CD4-positive, alpha-beta T cell treated with Interferon alpha-2 for 1 hour (primary cell): ENCODE results near the gene THEMIS.
"Not testable (repeated sequence)": the region's sequence is repeated elsewhere in the genome, so short reads cannot be mapped to it uniquely, and the experiment has no call there.

Experiments
- DNase-seq, 2 donors: peaks; one replicate each; pipeline ENCODE4 v3.0.0-alpha.2; 2020 to 2022

Gene THEMIS

GRCh38 chr6:127706216-127706615, 194.6 kb downstream of the THEMIS start:
- DNase-seq, result no peak

- DNase-seq, result no peak
These were observed 205.8 kb downstream of the THEMIS start for GRCh38 chr6:127695108-127695507.

DNA sequence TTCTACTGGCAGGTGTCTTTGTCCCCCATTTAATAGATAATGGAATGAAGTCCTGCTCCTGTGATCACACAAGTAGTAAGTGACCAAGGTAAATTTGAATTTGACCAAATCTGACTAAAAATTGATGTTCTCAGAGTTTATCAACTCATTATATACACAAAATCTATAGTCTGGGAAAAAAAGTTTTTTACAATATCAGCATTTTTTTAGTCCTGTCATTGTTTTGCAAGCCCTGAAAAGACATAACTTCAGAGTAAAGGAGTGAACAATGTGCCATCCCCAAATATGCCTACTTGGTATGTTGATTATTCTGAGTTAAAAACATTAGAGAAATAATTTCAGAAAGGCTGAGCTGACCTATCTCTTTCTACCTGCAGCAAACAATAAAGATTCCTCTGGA, 209.7 kb downstream of the THEMIS start:
- DNase-seq, result no peak

DNA sequence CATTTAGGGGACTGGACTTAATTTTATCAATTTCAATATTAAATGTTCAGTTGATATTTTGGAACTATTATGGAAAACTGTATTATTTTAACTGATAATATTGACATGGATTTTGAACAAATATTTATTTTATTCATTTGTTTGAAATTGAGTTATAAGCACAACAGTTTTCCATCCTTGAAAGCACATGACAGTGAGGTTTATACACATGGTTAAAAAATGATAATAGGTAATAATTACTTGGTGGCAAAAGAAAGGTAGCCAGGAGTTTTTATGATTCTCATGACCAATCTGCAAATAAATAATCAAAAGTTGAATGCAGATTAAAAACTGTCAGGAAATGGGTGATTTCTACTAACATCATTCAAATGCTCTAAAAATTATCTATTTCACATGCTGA, 210.3 kb downstream of the THEMIS start:
- DNase-seq, result no peak

- no peak for DNase-seq
These were observed 210.8 kb downstream of the THEMIS start for GRCh38 chr6:127690092-127690491.

DNA sequence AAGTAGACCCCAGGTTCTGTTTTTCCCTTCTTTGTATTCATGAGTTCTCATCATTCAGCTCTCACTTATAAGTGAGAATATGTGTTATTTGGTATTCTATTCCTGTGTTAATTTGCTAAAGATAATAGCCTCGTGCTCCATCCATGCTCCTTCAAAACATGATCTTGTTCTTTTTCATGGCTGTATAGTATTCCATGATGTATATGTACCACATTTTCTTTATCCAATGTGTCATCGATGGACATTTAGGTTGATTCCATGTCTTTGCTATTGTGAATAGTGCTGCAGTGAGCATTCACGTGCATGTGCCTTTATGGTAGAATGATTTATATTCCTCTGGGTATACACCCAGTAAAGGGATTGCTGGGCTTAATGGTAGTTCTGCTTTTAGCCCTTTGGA, 213.4 kb downstream of the THEMIS start:
- DNase-seq, result not testable (repeated sequence)

DNA sequence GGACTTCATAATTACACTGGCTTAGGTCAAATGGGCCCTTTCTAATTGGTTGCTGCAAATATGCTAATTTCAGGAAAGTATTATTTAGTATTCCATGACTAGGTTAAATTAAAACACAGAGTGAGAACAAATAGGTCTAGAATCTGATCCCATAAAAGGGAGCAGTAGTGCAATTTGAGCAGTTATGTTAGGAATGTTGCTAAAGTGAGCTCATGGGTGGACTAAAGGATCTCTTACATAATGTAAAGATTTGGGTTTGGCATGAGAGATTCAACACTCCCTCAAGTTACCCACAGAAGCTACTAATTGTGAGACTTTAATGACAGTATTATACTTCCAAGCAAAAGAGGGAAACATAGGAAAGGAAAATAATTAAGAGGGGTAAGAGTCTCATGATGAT, 214.8 kb downstream of the THEMIS start:
- no peak for DNase-seq

GRCh38 chr6:127684501-127684900, 216.4 kb downstream of the THEMIS start:
- DNase-seq, result no peak
